Measurements from ENCODE around the gene CMSS1.

CMSS1 gene

GRCh38 chr3:100001526-100002270 lies 184.0 kb downstream of the CMSS1 start:
- DNase-seq, result no peak

- DNase-seq, result no peak
Observed at GRCh38 chr3:100002599-100003350, 185.1 kb downstream of the CMSS1 start.

GRCh38 chr3:100003609-100004503 lies 186.2 kb downstream of the CMSS1 start:
- no peak for DNase-seq

- DNase-seq, result no peak
Observed at GRCh38 chr3:100004931-100005330, 187.3 kb downstream of the CMSS1 start.

GRCh38 chr3:100005665-100006393 lies 188.2 kb downstream of the CMSS1 start:
- DNase-seq, result no peak

GRCh38 chr3:100006570-100007271 lies 189.1 kb downstream of the CMSS1 start:
- DNase-seq, result no peak

GRCh38 chr3:100007313-100007712 lies 189.7 kb downstream of the CMSS1 start:
- no peak for DNase-seq

- no peak for DNase-seq
Observed at GRCh38 chr3:100008081-100008698, 190.5 kb downstream of the CMSS1 start.

GRCh38 chr3:100009276-100010086 lies 191.8 kb downstream of the CMSS1 start:
- DNase-seq, result no peak

- no peak for DNase-seq
Observed at GRCh38 chr3:100010087-100010417, 192.4 kb downstream of the CMSS1 start.

- no peak for DNase-seq
Observed at GRCh38 chr3:100018806-100019205, 201.1 kb downstream of the CMSS1 start.

GRCh38 chr3:100019719-100020118 lies 202.1 kb downstream of the CMSS1 start:
- no peak for DNase-seq

- DNase-seq, result no peak
Observed at GRCh38 chr3:100020876-100021644, 203.4 kb downstream of the CMSS1 start.

GRCh38 chr3:100022506-100022905 lies 204.8 kb downstream of the CMSS1 start:
- no peak for DNase-seq

GRCh38 chr3:100023150-100023549 lies 205.5 kb downstream of the CMSS1 start:
- DNase-seq, result no peak

- DNase-seq, result no peak
Observed at GRCh38 chr3:100023595-100023994, 205.9 kb downstream of the CMSS1 start.

GRCh38 chr3:100024520-100025303 lies 207.1 kb downstream of the CMSS1 start:
- DNase-seq, result no peak

- no peak for DNase-seq
Observed at GRCh38 chr3:100027321-100027720, 209.7 kb downstream of the CMSS1 start.

- no peak for DNase-seq
Observed at GRCh38 chr3:100029052-100029451, 211.4 kb downstream of the CMSS1 start.
